Type B pancreatic cell (in vitro differentiated cells): ENCODE data around the gene KANK4. TPM values are rescaled to one million over a fixed set of nuclear protein-coding genes. Genes with fewer than 3 reads are reported as not detected.

Experiments
- DNase-seq: peaks from one replicate; pipeline ENCODE4 v3.0.0; 2021; ENCODE audit warnings: mixed read lengths; ENCODE audit not compliant: unreplicated experiment; ENCODE audit errors: extremely low spot score
- H3K27ac Mint-ChIP-seq: 2 replicates; pipeline ENCODE4 v1.8.0; 2021; ENCODE audit warnings: mild to moderate bottlenecking, mixed read lengths
- H3K27me3 Mint-ChIP-seq: 2 replicates; pipeline ENCODE4 v1.8.0; 2021; ENCODE audit warnings: mixed read lengths
- H3K36me3 Mint-ChIP-seq: 2 replicates; pipeline ENCODE4 v1.8.0; 2021; ENCODE audit warnings: mixed read lengths
- H3K4me1 Mint-ChIP-seq: one replicate; pipeline ENCODE4 v1.8.0; 2021; ENCODE audit warnings: mixed read lengths; ENCODE audit not compliant: unreplicated experiment
- H3K4me3 Mint-ChIP-seq: 2 replicates; pipeline ENCODE4 v1.8.0; 2021; ENCODE audit warnings: mild to moderate bottlenecking, mixed read lengths
- H3K9me3 Mint-ChIP-seq: 2 replicates; pipeline ENCODE4 v1.8.0; 2021; ENCODE audit warnings: mixed read lengths
- total RNA-seq: library from RNA; stranded (reverse); gene quantifications from 2 replicates; pipeline ENCODE4 v1.2.1, GENCODE V29; 2021; ENCODE audit warnings: low replicate concordance
- TF ChIP-seq, protein P1 (sequence below): fragments of 200-600 bp; sonication (generic); conservative IDR thresholded peaks from 2 replicates; pipeline ENCODE4 v1.5.0; 2021; ENCODE audit warnings: antibody characterized with exemption, mild to moderate bottlenecking

The KANK4 gene
- total RNA-seq, 1 donor from 2014 or later: 11.3 TPM

GRCh38 chr1:62362061-62362917 is 43.1 kb upstream of the KANK4 start:
- H3K27me3 Mint-ChIP-seq: peaks cover 6% of the 10 kb centered on the region
- H3K36me3 Mint-ChIP-seq: no peaks in the 10 kb centered on the region
- H3K4me3 Mint-ChIP-seq: no peak overlapping the region
- TF ChIP-seq, protein P1, sequence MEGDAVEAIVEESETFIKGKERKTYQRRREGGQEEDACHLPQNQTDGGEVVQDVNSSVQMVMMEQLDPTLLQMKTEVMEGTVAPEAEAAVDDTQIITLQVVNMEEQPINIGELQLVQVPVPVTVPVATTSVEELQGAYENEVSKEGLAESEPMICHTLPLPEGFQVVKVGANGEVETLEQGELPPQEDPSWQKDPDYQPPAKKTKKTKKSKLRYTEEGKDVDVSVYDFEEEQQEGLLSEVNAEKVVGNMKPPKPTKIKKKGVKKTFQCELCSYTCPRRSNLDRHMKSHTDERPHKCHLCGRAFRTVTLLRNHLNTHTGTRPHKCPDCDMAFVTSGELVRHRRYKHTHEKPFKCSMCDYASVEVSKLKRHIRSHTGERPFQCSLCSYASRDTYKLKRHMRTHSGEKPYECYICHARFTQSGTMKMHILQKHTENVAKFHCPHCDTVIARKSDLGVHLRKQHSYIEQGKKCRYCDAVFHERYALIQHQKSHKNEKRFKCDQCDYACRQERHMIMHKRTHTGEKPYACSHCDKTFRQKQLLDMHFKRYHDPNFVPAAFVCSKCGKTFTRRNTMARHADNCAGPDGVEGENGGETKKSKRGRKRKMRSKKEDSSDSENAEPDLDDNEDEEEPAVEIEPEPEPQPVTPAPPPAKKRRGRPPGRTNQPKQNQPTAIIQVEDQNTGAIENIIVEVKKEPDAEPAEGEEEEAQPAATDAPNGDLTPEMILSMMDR: no peak
- H3K9me3 Mint-ChIP-seq: no peaks in the 10 kb centered on the region
- no peak overlapping the region for H3K27ac Mint-ChIP-seq
- H3K4me1 Mint-ChIP-seq: peaks cover 16% of the 10 kb centered on the region
- no peak for DNase-seq

DNA sequence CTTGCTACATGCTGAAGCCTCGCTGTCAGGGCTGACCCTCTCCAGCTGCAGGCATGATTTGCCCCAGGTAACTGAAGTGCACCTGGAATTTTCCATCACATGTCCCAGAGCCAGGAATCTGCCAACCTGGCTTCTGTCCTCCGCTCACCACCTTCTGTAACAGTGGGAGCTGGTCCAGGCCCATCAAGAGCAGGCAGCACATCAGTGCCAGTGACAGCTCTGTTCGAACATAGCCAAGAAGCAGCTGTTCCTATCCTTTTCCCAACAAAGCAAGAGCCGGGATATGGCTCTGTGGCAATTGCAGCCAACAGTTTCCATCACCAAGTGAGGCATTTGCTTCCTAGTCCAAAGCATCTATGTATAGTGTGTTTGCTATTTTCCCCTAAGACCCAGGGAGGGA is 42.2 kb upstream of the KANK4 start:
- peaks cover 9% of the 10 kb centered on the region for H3K27me3 Mint-ChIP-seq
- H3K36me3 Mint-ChIP-seq: no peaks in the 10 kb centered on the region
- peaks cover 23% of the 10 kb centered on the region for H3K4me1 Mint-ChIP-seq
- H3K27ac Mint-ChIP-seq: no peak overlapping the region
- no peak for DNase-seq
- TF ChIP-seq, protein P1: no peak
- no peaks in the 10 kb centered on the region for H3K9me3 Mint-ChIP-seq
- no peak overlapping the region for H3K4me3 Mint-ChIP-seq

- Mint-ChIP-seq H3K4me3 (no peak overlapping the region), H3K4me1 (peaks cover 25% of the 10 kb centered on the region), H3K36me3 (no peaks in the 10 kb centered on the region), H3K9me3 (no peaks in the 10 kb centered on the region), H3K27me3 (peaks cover 10% of the 10 kb centered on the region), H3K27ac (peak overlapping the region; percentile 61)
- TF ChIP-seq, protein P1: no peak
- no peak for DNase-seq
Observed at GRCh38 chr1:62358665-62359373, 39.6 kb upstream of the KANK4 start.

- DNase-seq: no peak
- Mint-ChIP-seq H3K4me1 (peaks cover 25% of the 10 kb centered on the region), H3K27me3 (peaks cover 15% of the 10 kb centered on the region), H3K4me3 (no peak overlapping the region), H3K27ac (no peak overlapping the region), H3K36me3 (no peaks in the 10 kb centered on the region), H3K9me3 (no peaks in the 10 kb centered on the region)
- TF ChIP-seq, protein P1: no peak
Observed at GRCh38 chr1:62357916-62358315, 38.7 kb upstream of the KANK4 start.

DNA sequence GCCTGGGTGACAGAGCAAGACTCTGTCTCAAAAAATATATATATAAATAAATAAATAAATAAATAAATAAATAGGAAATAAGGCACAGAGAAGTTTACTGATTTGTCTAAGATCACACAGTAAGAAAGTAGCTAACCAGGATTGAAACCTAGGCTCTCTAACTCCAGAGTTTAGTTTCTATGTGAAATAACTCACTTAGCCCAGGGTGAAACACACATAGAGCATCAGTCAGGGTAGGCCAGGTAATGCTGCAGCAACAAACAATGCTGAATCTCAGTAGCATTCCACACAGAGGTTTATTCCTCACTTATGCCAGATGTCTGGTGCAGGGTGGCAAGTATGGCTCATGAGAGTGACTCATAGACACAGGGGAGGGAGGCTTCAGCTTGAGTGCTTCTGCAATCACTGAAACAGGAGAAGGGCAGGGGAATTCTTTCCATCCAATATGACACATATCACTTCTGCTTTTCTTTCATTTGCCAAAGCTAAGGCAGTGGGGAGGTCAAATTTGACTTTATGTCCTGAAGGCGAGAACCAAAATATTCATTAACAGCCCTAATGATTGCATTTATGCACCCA is 37.1 kb upstream of the KANK4 start:
- TF ChIP-seq, protein P1: no peak
- H3K36me3 Mint-ChIP-seq: no peaks in the 10 kb centered on the region
- no peaks in the 10 kb centered on the region for H3K9me3 Mint-ChIP-seq
- H3K4me3 Mint-ChIP-seq: no peak overlapping the region
- peaks cover 18% of the 10 kb centered on the region for H3K4me1 Mint-ChIP-seq
- H3K27me3 Mint-ChIP-seq: peaks cover 16% of the 10 kb centered on the region
- no peak overlapping the region for H3K27ac Mint-ChIP-seq
- DNase-seq: no peak
